Activated T-cell treated with anti-CD3 and anti-CD28 coated beads, Interleukin-2, amount 50 U/mL, for 24 hours (primary cell): Measurements from ENCODE around the gene GLO1.

Experiments used
- DNase-seq: peaks from one replicate; pipeline ENCODE4 v3.0.0-alpha.2; 2020
- H3K27ac Mint-ChIP-seq: 2 replicates; pipeline ENCODE4 v1.8.0; 2020; ENCODE audit warnings: mild to moderate bottlenecking, mixed read lengths
- H3K27me3 Mint-ChIP-seq: 2 replicates; pipeline ENCODE4 v1.8.0; 2020; ENCODE audit warnings: mixed read lengths
- H3K36me3 Mint-ChIP-seq: 2 replicates; pipeline ENCODE4 v1.8.0; 2020; ENCODE audit warnings: low read depth, mixed read lengths
- H3K4me1 Mint-ChIP-seq: 2 replicates; pipeline ENCODE4 v1.8.0; 2020; ENCODE audit warnings: low read depth, mixed read lengths
- H3K4me3 Mint-ChIP-seq: 2 replicates; pipeline ENCODE4 v1.8.0; 2020; ENCODE audit warnings: mild to moderate bottlenecking, moderate library complexity, mixed read lengths
- H3K9me3 Mint-ChIP-seq: 2 replicates; pipeline ENCODE4 v1.8.0; 2020; ENCODE audit warnings: mixed read lengths

Gene GLO1

DNA sequence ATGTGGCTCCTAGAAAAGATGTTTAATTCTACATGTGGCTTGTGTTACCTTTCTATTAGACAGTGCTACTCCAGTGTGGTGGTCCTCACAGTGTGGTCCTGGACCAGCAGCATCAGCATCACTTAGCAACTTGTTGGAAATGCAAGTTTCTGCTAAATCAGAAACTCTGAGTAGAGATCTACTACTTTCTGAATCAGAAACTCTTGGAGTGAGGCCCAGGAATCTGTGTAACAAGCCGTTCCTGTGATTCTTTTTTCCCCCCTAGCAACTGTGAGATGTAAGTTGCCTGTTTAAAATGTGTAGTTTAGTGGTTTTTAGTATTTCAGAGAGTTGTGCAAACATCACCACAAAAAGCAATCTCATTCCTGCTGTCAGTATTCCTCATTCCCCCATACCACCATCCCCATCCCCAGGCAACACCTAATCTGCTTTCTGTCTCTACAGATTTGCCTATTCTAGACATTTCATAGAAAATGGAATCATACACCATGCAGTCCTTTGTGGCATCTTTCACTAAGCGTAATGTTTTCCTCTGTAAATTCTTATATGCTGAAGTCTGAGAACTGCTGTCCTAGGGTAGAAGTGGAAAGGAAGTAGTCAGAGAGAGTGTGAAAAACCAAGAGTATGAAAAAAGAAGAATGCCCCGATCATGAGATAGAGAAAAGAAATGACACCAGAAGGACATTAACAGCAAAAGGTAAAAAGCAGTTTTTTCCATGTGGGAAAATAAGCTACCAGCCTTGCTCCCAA is 44.4 kb downstream of the GLO1 start:
- Mint-ChIP-seq H3K27me3 (no peaks in the 10 kb centered on the region), H3K9me3 (no peaks in the 10 kb centered on the region), H3K27ac (no peak overlapping the region), H3K4me1 (no peaks in the 10 kb centered on the region), H3K4me3 (no peak overlapping the region), H3K36me3 (no peaks in the 10 kb centered on the region)
- no peak for DNase-seq

DNA sequence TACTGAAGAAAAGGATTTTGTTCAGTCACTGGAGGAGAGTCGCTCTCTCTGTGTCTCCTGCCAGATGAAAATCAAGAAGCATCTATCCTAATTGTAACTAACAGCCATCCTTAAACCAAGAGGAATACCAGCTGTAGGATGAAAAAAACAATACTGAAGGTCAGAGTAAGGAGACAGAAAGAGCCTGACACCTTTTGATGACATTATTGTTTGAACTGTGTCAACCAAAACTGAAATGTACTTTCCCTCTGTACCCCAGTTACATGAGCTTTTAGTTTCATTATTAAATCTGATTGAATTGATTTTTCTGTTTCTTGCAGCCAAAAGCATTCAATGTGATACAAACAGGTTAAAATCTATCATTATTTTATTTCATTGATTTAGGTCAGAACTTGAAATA is 46.0 kb downstream of the GLO1 start:
- no peak overlapping the region for H3K4me3 Mint-ChIP-seq
- no peak for DNase-seq
- H3K4me1 Mint-ChIP-seq: no peaks in the 10 kb centered on the region
- H3K27me3 Mint-ChIP-seq: no peaks in the 10 kb centered on the region
- H3K9me3 Mint-ChIP-seq: no peaks in the 10 kb centered on the region
- H3K36me3 Mint-ChIP-seq: no peaks in the 10 kb centered on the region
- no peak overlapping the region for H3K27ac Mint-ChIP-seq

DNA sequence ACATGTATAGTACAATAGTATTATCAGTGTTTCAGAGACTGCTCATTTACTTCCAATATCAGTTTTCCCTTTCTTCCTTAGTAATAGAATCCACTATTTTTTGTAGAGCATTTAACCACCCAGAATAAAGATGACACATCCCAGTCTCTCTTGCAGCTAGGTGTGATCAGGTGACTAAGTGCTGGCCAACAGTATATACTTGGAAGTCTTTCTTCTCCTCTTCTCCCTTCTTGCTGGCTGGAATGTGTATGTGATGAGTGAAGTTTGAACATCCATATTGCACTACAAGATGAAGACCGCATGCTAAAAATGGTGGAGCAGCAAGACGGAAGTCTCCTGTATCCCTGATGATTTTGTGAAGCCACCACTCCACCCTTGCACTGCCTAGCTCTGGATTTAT is 48.7 kb downstream of the GLO1 start:
- Mint-ChIP-seq H3K27ac (no peak overlapping the region), H3K36me3 (peaks cover 2% of the 10 kb centered on the region), H3K4me3 (no peak overlapping the region), H3K27me3 (no peaks in the 10 kb centered on the region), H3K9me3 (peaks cover 5% of the 10 kb centered on the region), H3K4me1 (no peaks in the 10 kb centered on the region)
- no peak for DNase-seq

DNA sequence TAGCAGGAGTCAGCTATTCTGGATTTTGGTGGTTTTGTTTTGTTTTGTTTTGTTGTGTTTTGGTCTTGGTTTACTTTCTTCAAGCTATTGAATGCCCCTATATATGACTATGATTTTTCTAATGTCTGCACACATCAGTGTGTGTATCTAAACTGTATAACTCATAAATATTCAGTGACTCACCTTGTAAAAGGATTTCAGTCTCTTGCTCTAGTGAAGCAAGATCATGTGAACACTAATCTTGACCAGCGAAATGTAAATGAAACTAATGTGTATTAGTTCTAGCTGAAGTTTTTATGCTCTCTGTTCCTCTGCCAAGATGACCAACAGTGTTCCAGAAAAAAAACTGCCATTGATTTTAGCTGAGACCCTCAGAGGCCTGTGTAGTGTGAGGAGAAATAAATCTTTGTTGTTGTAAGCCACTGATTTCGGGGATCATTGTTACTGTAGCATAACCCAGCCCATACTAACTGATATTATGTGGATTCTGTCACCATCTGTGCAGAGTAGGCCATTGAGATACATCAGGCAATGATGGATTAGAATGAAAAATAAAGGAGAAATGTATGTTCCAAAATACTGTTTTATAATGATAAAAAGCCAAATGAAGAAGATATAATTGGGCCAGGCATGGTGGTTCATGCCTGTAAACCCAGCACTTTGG is 51.7 kb downstream of the GLO1 start:
- Mint-ChIP-seq H3K4me1 (no peaks in the 10 kb centered on the region), H3K27me3 (no peaks in the 10 kb centered on the region), H3K36me3 (peaks cover 2% of the 10 kb centered on the region), H3K27ac (no peak overlapping the region), H3K4me3 (no peak overlapping the region), H3K9me3 (peaks cover 5% of the 10 kb centered on the region)
- no peak for DNase-seq

- Mint-ChIP-seq H3K4me1 (no peaks in the 10 kb centered on the region), H3K36me3 (peaks cover 2% of the 10 kb centered on the region), H3K4me3 (no peak overlapping the region), H3K27ac (no peak overlapping the region), H3K27me3 (no peaks in the 10 kb centered on the region), H3K9me3 (peaks cover 5% of the 10 kb centered on the region)
- no peak for DNase-seq
These were observed 52.7 kb downstream of the GLO1 start for GRCh38 chr6:38650207-38650752.

DNA sequence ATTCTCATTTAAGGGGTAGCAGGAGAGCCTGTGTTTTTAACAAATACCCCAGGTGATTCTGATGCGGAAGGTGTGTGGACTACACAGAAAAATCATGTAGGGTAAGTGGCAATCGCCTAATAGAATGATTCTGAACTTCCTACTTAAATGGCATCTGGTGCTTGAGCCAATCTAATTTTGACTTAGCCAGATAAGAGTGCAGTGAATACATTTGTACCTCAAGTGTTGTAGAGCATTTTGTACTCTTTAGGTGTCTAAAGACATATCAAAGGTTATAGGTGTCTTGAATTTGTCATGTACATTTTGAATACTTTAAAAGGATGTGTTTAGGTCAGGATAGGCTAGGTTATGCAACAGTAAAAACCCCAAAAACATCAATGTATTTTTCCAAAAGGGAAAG is 53.2 kb downstream of the GLO1 start:
- Mint-ChIP-seq H3K4me1 (no peaks in the 10 kb centered on the region), H3K27ac (no peak overlapping the region), H3K4me3 (no peak overlapping the region), H3K27me3 (no peaks in the 10 kb centered on the region), H3K36me3 (peaks cover 2% of the 10 kb centered on the region), H3K9me3 (peaks cover 5% of the 10 kb centered on the region)
- DNase-seq: no peak

GRCh38 chr6:38648629-38649028 is 54.3 kb downstream of the GLO1 start:
- H3K4me3 Mint-ChIP-seq: no peak overlapping the region

GRCh38 chr6:38646166-38646878 is 56.6 kb downstream of the GLO1 start:
- Mint-ChIP-seq H3K4me1 (peaks cover 5% of the 10 kb centered on the region), H3K9me3 (peaks cover 3% of the 10 kb centered on the region), H3K27ac (no peak overlapping the region), H3K27me3 (no peaks in the 10 kb centered on the region), H3K4me3 (no peak overlapping the region), H3K36me3 (peaks cover 2% of the 10 kb centered on the region)
- DNase-seq: no peak

More at GRCh38 chr6:38648629-38649028, 54.3 kb downstream of the GLO1 start:
- DNase-seq: no peak
- Mint-ChIP-seq H3K4me1 (no peaks in the 10 kb centered on the region), H3K36me3 (peaks cover 2% of the 10 kb centered on the region), H3K9me3 (peaks cover 5% of the 10 kb centered on the region), H3K27me3 (no peaks in the 10 kb centered on the region), H3K27ac (no peak overlapping the region)

DNA sequence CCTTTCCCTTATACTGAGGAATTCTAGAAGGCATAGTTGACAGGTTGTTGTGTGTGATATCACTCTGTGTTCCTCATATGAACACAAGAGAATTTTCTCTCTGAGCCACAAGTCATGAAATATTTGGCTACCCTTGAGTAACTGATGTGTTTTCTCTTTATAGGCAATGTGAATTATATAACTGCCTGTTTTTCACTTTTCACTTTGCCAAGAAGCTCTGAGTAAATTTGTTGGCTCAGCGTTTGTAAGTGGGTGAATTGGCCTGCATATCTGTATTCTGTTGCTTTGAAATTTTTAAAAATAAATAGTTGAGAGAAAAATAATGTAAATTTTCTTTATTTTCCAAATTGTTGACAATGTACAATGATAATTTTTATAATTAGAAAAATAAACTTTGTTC is 58.0 kb downstream of the GLO1 start:
- Mint-ChIP-seq H3K4me3 (no peak overlapping the region), H3K27me3 (no peaks in the 10 kb centered on the region), H3K27ac (no peak overlapping the region), H3K4me1 (peaks cover 12% of the 10 kb centered on the region), H3K9me3 (no peaks in the 10 kb centered on the region), H3K36me3 (peaks cover 2% of the 10 kb centered on the region)
- DNase-seq: no peak

- H3K4me3 Mint-ChIP-seq: peak overlapping the region; percentile 89
- H3K4me1 Mint-ChIP-seq: peaks cover 48% of the 10 kb centered on the region
- H3K27me3 Mint-ChIP-seq: no peaks in the 10 kb centered on the region
- peaks cover 2% of the 10 kb centered on the region for H3K36me3 Mint-ChIP-seq
- H3K27ac Mint-ChIP-seq: peak overlapping the region; percentile 93
- no peak for DNase-seq
- no peaks in the 10 kb centered on the region for H3K9me3 Mint-ChIP-seq
These were observed 62.6 kb downstream of the GLO1 start for GRCh38 chr6:38640216-38640909.

DNA sequence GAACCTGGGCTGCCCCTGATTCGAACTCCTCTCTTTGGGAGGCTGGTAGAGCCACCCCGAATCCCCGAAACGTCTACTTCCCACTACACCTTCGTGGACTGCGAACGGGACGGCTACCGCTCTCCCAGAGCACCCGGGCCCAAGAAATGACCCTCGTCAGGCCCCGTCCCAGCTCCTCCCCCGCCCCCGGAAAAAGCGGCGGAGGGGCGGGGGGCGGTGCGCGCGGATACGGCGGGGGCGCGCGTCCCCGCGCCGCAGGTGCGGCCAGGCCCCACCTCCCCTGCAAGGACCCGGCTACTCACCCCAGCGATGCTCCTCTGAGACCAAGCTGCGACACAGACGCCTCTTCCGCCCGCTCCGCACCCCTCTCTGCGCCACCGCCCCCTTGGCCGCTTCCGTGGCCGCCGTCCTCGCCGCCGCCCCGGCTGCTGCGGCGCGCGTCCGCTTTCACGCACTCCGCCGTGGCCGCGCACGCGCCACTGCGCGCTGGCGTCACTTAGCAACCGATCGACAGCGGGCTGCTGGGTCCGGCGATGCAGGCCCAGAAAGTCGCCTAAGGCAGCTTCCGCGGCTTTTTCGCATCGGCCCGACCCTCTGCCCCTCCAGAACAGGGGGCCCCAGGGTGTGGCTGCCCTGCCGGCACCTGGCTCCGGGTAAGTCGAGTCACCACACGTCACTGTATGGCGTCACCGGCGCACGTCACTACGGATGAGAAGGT is 63.3 kb downstream of the GLO1 start, which contains the start of gene BTBD9:
Gene BTBD9 (minus strand): TSS at position 432 of the 718 bp plus-strand sequence.
- Mint-ChIP-seq H3K27me3 (no peaks in the 10 kb centered on the region), H3K4me1 (peaks cover 53% of the 10 kb centered on the region), H3K36me3 (peaks cover 2% of the 10 kb centered on the region), H3K27ac (peak within 1 kb of the TSS; percentile 93), H3K4me3 (peak within 1 kb of the TSS; percentile 89), H3K9me3 (no peaks in the 10 kb centered on the region)
- DNase-seq: peak; percentile 92

GRCh38 chr6:38638941-38639497 is 63.9 kb downstream of the GLO1 start:
- Mint-ChIP-seq H3K36me3 (peaks cover 2% of the 10 kb centered on the region), H3K4me1 (peaks cover 59% of the 10 kb centered on the region), H3K27me3 (no peaks in the 10 kb centered on the region), H3K4me3 (peak overlapping the region; percentile 89), H3K9me3 (no peaks in the 10 kb centered on the region), H3K27ac (peak overlapping the region; percentile 93)
- DNase-seq: peak; percentile 75

DNA sequence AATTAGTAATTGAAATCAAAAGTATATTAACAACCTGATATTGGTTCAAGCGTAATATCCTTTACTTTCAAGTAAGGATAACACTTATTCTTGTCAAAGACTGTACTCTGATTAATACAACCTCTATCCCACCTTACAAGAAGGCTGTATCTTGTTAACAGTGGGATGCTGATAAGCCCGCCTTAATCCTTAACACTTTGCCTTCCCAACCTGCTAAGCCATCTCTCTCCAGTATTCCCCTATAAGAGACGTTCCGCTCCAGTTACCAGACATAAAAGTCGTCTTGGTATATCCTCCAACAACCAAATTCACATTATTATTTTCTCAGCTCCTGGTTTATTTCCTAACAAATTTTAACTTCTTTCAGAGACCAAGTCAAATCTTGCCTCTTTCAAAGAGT is 65.2 kb downstream of the GLO1 start:
- no peak for DNase-seq
- peaks cover 63% of the 10 kb centered on the region for H3K4me1 Mint-ChIP-seq
- peak overlapping the region; percentile 8 for H3K27ac Mint-ChIP-seq
- peaks cover 2% of the 10 kb centered on the region for H3K36me3 Mint-ChIP-seq
- no peaks in the 10 kb centered on the region for H3K9me3 Mint-ChIP-seq
- no peaks in the 10 kb centered on the region for H3K27me3 Mint-ChIP-seq
- H3K4me3 Mint-ChIP-seq: no peak overlapping the region
